A673 (cell line): ENCODE measurements around the gene SELENOW. TPM values are rescaled to one million over a fixed set of nuclear protein-coding genes. Genes with fewer than 3 reads are reported as not detected.
A peak's percentile ranks its signal among the peaks of the same experiment; 100 is the strongest.

Experiments
- BruUV-seq: library from RNA; stranded (reverse); fragments of 400-500 nt; replicated peaks from 2 replicates; lab custom pipeline; 2021; lab: Mats Ljungman, UMichigan
- CTCF ChIA-PET: fragments of 300-600 bp; sonication (Branson Sonifier 250); formaldehyde crosslinking; loops from one replicate; lab custom pipeline; 2022; ENCODE audit warnings: antibody characterized with exemption; lab: Charles Lee
- POLR2A ChIA-PET: fragments of 300-600 bp; sonication (Branson Sonifier 250); formaldehyde crosslinking; loops from one replicate; lab custom pipeline; 2022; ENCODE audit warnings: antibody characterized with exemption; ENCODE audit not compliant: low non-redundant PET; lab: Charles Lee
- DNase-seq: peaks from one replicate; pipeline ENCODE4 v3.0.0-alpha.2; 2015; ENCODE audit warnings: low spot score
- H3K27ac ChIP-seq: fragments of 200-600 bp; sonication (generic); 2 replicates; pipeline ENCODE4 v1.5.1; 2016; ENCODE audit warnings: mixed run types, low read depth, mild to moderate bottlenecking, mixed read lengths, antibody characterized with exemption, low read length; ENCODE audit not compliant: poor library complexity, severe bottlenecking
- H3K27me3 ChIP-seq: fragments of 200-600 bp; sonication (generic); replicated peaks from 2 replicates; pipeline ENCODE4 v1.6.1; 2017; ENCODE audit warnings: mixed run types, low read depth, mild to moderate bottlenecking, mixed read lengths, antibody characterized with exemption, low read length; ENCODE audit not compliant: insufficient read depth, poor library complexity
- H3K36me3 ChIP-seq: fragments of 200-600 bp; sonication (generic); 2 replicates; pipeline ENCODE4 v1.6.1; 2016; ENCODE audit warnings: mixed run types, mild to moderate bottlenecking, mixed read lengths, antibody characterized with exemption, low read length; ENCODE audit not compliant: insufficient read depth, poor library complexity, severe bottlenecking
- H3K4me1 ChIP-seq: fragments of 200-600 bp; sonication (generic); 2 replicates; pipeline ENCODE4 v1.6.1; 2017; ENCODE audit warnings: mixed run types, mild to moderate bottlenecking, mixed read lengths, antibody characterized with exemption, low read length; ENCODE audit not compliant: insufficient read depth, poor library complexity, severe bottlenecking
- H3K4me3 ChIP-seq: fragments of 200-600 bp; sonication (generic); 2 replicates; pipeline ENCODE4 v1.5.1; 2016; ENCODE audit warnings: low read depth, mixed run types, mild to moderate bottlenecking, mixed read lengths, low read length; ENCODE audit not compliant: poor library complexity, severe bottlenecking
- H3K9me3 ChIP-seq: fragments of 200-600 bp; sonication (generic); 2 replicates; pipeline ENCODE4 v1.6.1; 2016; ENCODE audit warnings: mixed run types, low read depth, mild to moderate bottlenecking, mixed read lengths, antibody characterized with exemption, low read length; ENCODE audit not compliant: poor library complexity, severe bottlenecking
- CTCF ChIP-seq: fragments of 300-800, 200-600 bp; sonication (generic); conservative IDR thresholded peaks from 2 replicates; pipeline ENCODE4 v1.5.1; 2017; ENCODE audit warnings: low read depth, mild to moderate bottlenecking, antibody characterized with exemption, low read length, moderate library complexity, mixed read lengths
- EZH2 ChIP-seq: fragments of 200-600 bp; sonication (generic); IDR thresholded peaks from 2 replicates; pipeline ENCODE4 v1.6.1; 2017; ENCODE audit warnings: borderline replicate concordance, low read depth, mild to moderate bottlenecking, mixed read lengths, antibody characterized with exemption, low read length; ENCODE audit not compliant: poor library complexity, severe bottlenecking
- intact Hi-C: fragments of 100-400 bp; cut with micrococcal nuclease; formaldehyde crosslinking; loops from one replicate; pipeline ENCODE4 v1.10.0; 2022; ENCODE audit not compliant: unreplicated experiment
- total RNA-seq: library from RNA; stranded (reverse); gene quantifications from 2 replicates; pipeline ENCODE4 v1.2.3, GENCODE V29; 2021

Gene SELENOW
- total RNA-seq, 1 experiment from 2014 or later, result 107 TPM

- TF ChIP-seq EZH2 (no peak), CTCF (peak; percentile 95)
- ChIA-PET CTCF (interaction anchor here (1.9 kb wide), 1 partner anchor 25 kb away, joined by 8 read pairs; no protein-coding TSS in a partner anchor), POLR2A (no interaction called here)
- peak; percentile 83 for DNase-seq
- H3K4me1 ChIP-seq, result no peaks in the 10 kb centered on the region
- no peak overlapping the region for H3K27ac ChIP-seq
- H3K4me3 ChIP-seq, result no peak overlapping the region
- intact Hi-C loops, result no loop called here
- no peaks in the 10 kb centered on the region for H3K27me3 ChIP-seq
- BruUV-seq, result no TSS peak
- H3K9me3 ChIP-seq, result no peaks in the 10 kb centered on the region
- peaks cover 7% of the 10 kb centered on the region for H3K36me3 ChIP-seq
Measured at GRCh38 chr19:47790398-47790814, 11.9 kb downstream of the SELENOW start.

- TF ChIP-seq EZH2 (no peak), CTCF (no peak)
- no peak overlapping the region for H3K4me3 ChIP-seq
- ChIA-PET CTCF (no interaction called here), POLR2A (interaction anchor here (0.7 kb wide), 1 partner anchor 531 kb away, joined by 4 read pairs; no protein-coding TSS in a partner anchor)
- no peak for DNase-seq
- intact Hi-C loops, result no loop called here
- no peaks in the 10 kb centered on the region for H3K4me1 ChIP-seq
- H3K36me3 ChIP-seq, result no peaks in the 10 kb centered on the region
- no peak overlapping the region for H3K27ac ChIP-seq
- no peaks in the 10 kb centered on the region for H3K27me3 ChIP-seq
- no TSS peak for BruUV-seq
- no peaks in the 10 kb centered on the region for H3K9me3 ChIP-seq
Measured at GRCh38 chr19:47792616-47793015, 14.1 kb downstream of the SELENOW start.

GRCh38 chr19:47794526-47794925 lies 16.0 kb downstream of the SELENOW start:
- H3K9me3 ChIP-seq, result no peaks in the 10 kb centered on the region
- intact Hi-C loops, result no loop called here
- H3K4me3 ChIP-seq, result no peak overlapping the region
- no peaks in the 10 kb centered on the region for H3K36me3 ChIP-seq
- POLR2A ChIA-PET, result no interaction called here
- no TSS peak for BruUV-seq
- TF ChIP-seq EZH2, result no peak
- peak; percentile 36 for TF ChIP-seq CTCF
- no peaks in the 10 kb centered on the region for H3K4me1 ChIP-seq
- no peak for DNase-seq
- no peak overlapping the region for H3K27ac ChIP-seq
- CTCF ChIA-PET, result interaction anchor here (0.6 kb wide), 1 partner anchor 18 kb away, joined by 14 read pairs; no protein-coding TSS in a partner anchor
- H3K27me3 ChIP-seq, result no peaks in the 10 kb centered on the region
